BJ (cell line): Measurements from ENCODE around the gene PPP1R9A. TPM values are rescaled to one million over a fixed set of nuclear protein-coding genes. Genes with fewer than 3 reads are reported as not detected.

Experiments
- CTCF ChIA-PET: fragments of 350-600 bp; formaldehyde crosslinking; extraction: SDS; loops from one replicate; lab custom pipeline; 2021; ENCODE audit warnings: antibody characterized with exemption, inconsistent platforms; lab: Yijun Ruan, JAX
- POLR2A ChIA-PET: fragments of 300-600 bp; sonication (Branson Sonifier 250); formaldehyde crosslinking; extraction: SDS; loops from one replicate; lab custom pipeline; 2021; ENCODE audit warnings: antibody characterized with exemption; lab: Charles Lee
- DNase-seq: peaks from one replicate; pipeline ENCODE4 v3.0.0-alpha.2; 2011; ENCODE audit warnings: low read depth
- H3K27me3 ChIP-seq: 2 replicates; pipeline ENCODE4 v1.6.0; 2011; ENCODE audit warnings: low read length; ENCODE audit not compliant: control insufficient read depth, insufficient read depth
- H3K36me3 ChIP-seq: 2 replicates; pipeline ENCODE4 v1.5.1; 2011; ENCODE audit warnings: low read length; ENCODE audit not compliant: control insufficient read depth, insufficient read depth
- H3K4me3 ChIP-seq: 2 replicates; pipeline ENCODE4 v1.5.1; 2011; ENCODE audit warnings: low read depth, mild to moderate bottlenecking, control low read depth, low read length
- CTCF ChIP-seq: IDR thresholded peaks from 2 replicates; pipeline ENCODE4 v1.5.1; 2011; ENCODE audit warnings: low read depth, mild to moderate bottlenecking, control low read depth, inconsistent platforms, low read length, moderate library complexity; ENCODE audit not compliant: insufficient read depth
- polyA plus RNA-seq: library from polyadenylated mRNA; depleted of rRNA; stranded (reverse); fragments of >200 nt; gene quantifications from 2 replicates; pipeline ENCODE4 v1.2.3, GENCODE V29; 2011

Gene PPP1R9A
- polyA plus RNA-seq, 1 experiment, result 0.09 TPM

DNA sequence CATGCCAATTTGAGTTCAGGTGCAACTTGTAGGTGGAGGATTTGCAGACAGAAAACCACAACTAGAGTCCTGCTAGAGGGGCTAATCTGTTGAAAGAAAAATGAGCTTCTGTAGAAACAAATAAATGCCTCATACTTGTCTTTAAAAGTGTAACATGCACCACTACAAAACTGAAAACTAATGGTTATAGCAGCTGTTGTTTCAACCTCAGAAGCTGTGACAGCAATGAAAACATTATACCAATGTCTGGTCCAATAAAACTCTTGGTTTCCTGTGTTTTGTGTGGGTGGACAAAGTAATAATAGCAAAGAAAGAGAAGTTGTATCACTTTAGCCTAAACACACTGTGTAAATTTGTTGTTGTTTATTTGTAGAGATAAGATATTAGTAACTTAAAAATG is 3.4 kb upstream of the PPP1R9A start:
- Histone ChIP-seq H3K27me3 (no peaks in the 10 kb centered on the region), H3K4me3 (no peak overlapping the region), H3K36me3 (no peaks in the 10 kb centered on the region)
- ChIA-PET POLR2A (no interaction called here), CTCF (interaction anchor here (0.8 kb wide), 1 partner anchor 17 kb away, joined by 3 read pairs; no protein-coding TSS in a partner anchor)
- no peak for DNase-seq
- no peak for TF ChIP-seq CTCF

DNA sequence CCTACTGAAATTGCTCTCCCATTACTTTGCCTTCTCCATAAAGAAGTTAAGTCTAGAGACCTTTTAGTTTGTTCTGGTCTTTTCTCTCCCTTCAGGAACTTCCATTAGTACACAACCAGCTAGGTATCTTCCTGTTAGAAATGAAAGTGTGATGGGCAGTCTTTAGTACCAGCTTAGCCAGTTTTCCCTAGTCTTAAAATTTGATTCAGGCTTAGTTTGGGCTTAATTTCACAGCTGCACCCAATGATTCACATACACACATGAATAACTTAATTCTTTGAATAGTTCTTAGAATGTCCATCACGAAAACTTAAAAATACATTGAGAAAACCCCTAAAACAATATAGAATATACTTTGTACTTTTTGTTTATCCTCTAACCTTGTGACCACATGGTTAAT is 2.4 kb upstream of the PPP1R9A start:
- ChIA-PET POLR2A (no interaction called here), CTCF (no interaction called here)
- TF ChIP-seq CTCF, result no peak
- no peak overlapping the region for H3K4me3 ChIP-seq
- DNase-seq, result no peak
- no peaks in the 10 kb centered on the region for H3K36me3 ChIP-seq
- no peaks in the 10 kb centered on the region for H3K27me3 ChIP-seq

GRCh38 chr7:94906065-94906851 is 1.1 kb upstream of the PPP1R9A start:
- no peak for DNase-seq
- Histone ChIP-seq H3K4me3 (no peak overlapping the region), H3K27me3 (no peaks in the 10 kb centered on the region), H3K36me3 (no peaks in the 10 kb centered on the region)
- POLR2A ChIA-PET, result no interaction called here
- no peak for TF ChIP-seq CTCF
- CTCF ChIA-PET, result no interaction called here

DNA sequence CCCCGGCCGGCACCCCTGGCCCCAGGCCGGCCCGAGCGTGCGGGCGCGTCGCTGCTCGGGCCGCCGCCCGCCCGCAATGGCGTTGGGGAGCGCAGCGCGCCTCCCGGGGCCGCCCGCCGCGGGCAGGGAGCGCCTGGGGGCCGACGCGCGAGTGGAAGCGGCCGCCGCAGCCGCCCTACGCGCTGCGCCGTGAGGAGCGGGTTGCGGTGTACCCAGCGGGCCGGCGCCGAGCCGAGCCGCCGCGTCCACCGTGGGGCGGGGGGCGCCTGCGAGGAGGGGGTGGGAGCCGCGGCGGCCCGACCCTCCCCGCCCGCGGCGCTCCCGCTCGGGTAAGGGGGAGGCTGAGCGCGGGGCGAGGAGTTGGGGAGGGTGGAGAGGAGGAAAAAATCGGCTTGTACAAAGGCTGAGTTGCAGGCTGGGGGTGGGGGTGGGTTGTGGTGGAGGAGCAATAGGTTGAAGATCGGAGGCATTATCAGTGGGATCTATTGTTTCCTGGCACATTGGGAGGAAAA is 473 bp downstream of the PPP1R9A start:
- CTCF ChIA-PET, result no interaction called here
- Histone ChIP-seq H3K36me3 (no peaks in the 10 kb centered on the region), H3K27me3 (no peaks in the 10 kb centered on the region), H3K4me3 (peak overlapping the region; percentile 44)
- no peak for TF ChIP-seq CTCF
- no peak for DNase-seq
- POLR2A ChIA-PET, result no interaction called here

- Histone ChIP-seq H3K27me3 (no peaks in the 10 kb centered on the region), H3K4me3 (peak overlapping the region; percentile 44), H3K36me3 (no peaks in the 10 kb centered on the region)
- DNase-seq, result no peak
- ChIA-PET CTCF (no interaction called here), POLR2A (no interaction called here)
- no peak for TF ChIP-seq CTCF
Observed at GRCh38 chr7:94908323-94909178, 1.2 kb downstream of the PPP1R9A start.
